Hepatocyte (in vitro differentiated cells): ENCODE measurements around the gene PIEZO1.

Experiments used
- EZH2 ChIP-seq: fragments of 200-600 bp; sonication (generic); IDR thresholded peaks from 2 replicates; pipeline ENCODE4 v1.6.1; 2016; ENCODE audit warnings: antibody characterized with exemption, mild to moderate bottlenecking, borderline replicate concordance
- EZH2phosphoT487 ChIP-seq: fragments of 200-600 bp; sonication (generic); IDR thresholded peaks from one replicate; pipeline ENCODE4 v1.6.1; 2018; ENCODE audit warnings: antibody characterized with exemption, mild to moderate bottlenecking, low read depth, moderate library complexity; ENCODE audit not compliant: unreplicated experiment, severe bottlenecking
- TF ChIP-seq, protein P1 (sequence below): fragments of 200-600 bp; sonication (generic); IDR thresholded peaks from 2 replicates; pipeline ENCODE4 v1.5.1; 2016; ENCODE audit warnings: antibody characterized with exemption, mild to moderate bottlenecking; ENCODE audit not compliant: poor library complexity

DNA sequence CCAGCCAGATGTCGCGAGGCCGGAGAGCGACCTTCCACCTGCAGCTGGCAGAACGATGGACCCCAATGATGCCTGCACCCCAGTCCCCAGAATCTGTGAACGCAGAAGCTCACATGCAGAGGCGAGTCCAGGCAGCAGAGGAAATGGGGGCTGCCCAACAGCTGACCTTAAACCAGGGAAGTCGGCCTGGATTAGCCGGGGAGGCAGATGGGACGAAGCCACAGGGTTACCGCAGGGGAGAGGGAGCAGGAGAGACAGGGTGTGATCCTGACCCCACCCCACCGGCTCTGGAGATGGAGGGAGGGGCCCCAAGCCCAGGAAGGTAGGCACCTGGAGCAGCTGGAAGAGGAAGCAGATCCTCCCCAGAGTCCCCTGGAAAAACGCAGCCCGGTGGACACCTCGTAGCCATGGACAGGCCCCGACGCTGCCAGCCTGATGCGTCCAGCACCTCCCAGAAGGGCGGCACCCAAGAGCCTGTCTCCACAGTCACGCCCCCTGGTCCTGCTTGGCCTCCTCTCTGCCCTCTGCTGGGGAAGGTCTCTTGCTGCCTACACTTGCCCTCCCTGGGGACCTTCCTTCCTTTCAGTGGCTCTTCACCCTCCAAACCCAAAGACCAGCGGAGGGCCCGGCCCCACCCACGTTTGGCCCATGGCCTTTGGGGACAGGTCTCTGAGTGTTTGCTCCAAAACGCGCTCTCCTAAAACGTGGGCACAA lies 37.3 kb downstream of the PIEZO1 start:
- TF ChIP-seq, protein P1, sequence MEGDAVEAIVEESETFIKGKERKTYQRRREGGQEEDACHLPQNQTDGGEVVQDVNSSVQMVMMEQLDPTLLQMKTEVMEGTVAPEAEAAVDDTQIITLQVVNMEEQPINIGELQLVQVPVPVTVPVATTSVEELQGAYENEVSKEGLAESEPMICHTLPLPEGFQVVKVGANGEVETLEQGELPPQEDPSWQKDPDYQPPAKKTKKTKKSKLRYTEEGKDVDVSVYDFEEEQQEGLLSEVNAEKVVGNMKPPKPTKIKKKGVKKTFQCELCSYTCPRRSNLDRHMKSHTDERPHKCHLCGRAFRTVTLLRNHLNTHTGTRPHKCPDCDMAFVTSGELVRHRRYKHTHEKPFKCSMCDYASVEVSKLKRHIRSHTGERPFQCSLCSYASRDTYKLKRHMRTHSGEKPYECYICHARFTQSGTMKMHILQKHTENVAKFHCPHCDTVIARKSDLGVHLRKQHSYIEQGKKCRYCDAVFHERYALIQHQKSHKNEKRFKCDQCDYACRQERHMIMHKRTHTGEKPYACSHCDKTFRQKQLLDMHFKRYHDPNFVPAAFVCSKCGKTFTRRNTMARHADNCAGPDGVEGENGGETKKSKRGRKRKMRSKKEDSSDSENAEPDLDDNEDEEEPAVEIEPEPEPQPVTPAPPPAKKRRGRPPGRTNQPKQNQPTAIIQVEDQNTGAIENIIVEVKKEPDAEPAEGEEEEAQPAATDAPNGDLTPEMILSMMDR, result peak; percentile 6
- TF ChIP-seq EZH2phosphoT487 (no peak), EZH2 (no peak)
